Endothelial cell of umbilical vein (primary cell): Measurements from ENCODE around the gene H2AZ2. TPM values are rescaled to one million over a fixed set of nuclear protein-coding genes. Genes with fewer than 3 reads are reported as not detected.

ENCODE experiments used
- BruUV-seq: library from RNA; stranded (reverse); fragments of 400-500 nt; replicated peaks from 2 replicates; lab custom pipeline; 2021; lab: Mats Ljungman, UMichigan
- CTCF ChIA-PET: fragments of 300-600, 350-600 bp; sonication (Branson Sonifier 250); formaldehyde crosslinking; loops from one replicate; lab custom pipeline; 2021; ENCODE audit warnings: antibody characterized with exemption, inconsistent platforms; lab: Charles Lee
- POLR2A ChIA-PET: fragments of 300-600, 350-600 bp; sonication (Branson Sonifier 250); formaldehyde crosslinking; loops from one replicate; lab custom pipeline; 2021; ENCODE audit warnings: antibody characterized with exemption, inconsistent platforms; lab: Charles Lee
- DNase-seq: peaks from one replicate; pipeline ENCODE4 v3.0.0-alpha.2; 2011; ENCODE audit warnings: low read depth, low spot score
- FAIRE-seq: peaks from 2 replicates; lab custom pipeline; 2011; peaks lifted over from hg19 to GRCh38; lab: Jason Lieb, UNC
- H2AFZ ChIP-seq: 2 replicates; pipeline ENCODE4 v1.6.0; 2012; ENCODE audit warnings: low read depth, low read length, control low read depth, inconsistent platforms
- H3K27ac ChIP-seq: 2 replicates; pipeline ENCODE4 v1.5.1; 2011; ENCODE audit warnings: low read depth, mild to moderate bottlenecking, control low read depth, low read length, moderate library complexity; ENCODE audit not compliant: insufficient read depth
- H3K27me3 ChIP-seq, 2 experiments: 2 replicates each; pipeline versions ENCODE4 v1.6.0 to v1.6.1; 2011; ENCODE audit warnings: low read length in 2 of 2, mixed read lengths in 1 of 2; ENCODE audit not compliant: control insufficient read depth in 2 of 2, insufficient read depth in 2 of 2
- H3K36me3 ChIP-seq, 2 experiments: 2 replicates in 1 of 2; 3 replicates in 1 of 2; pipeline ENCODE4 v1.5.1; 2011; ENCODE audit warnings: low read length in 2 of 2, mild to moderate bottlenecking in 1 of 2, moderate library complexity in 1 of 2; ENCODE audit not compliant: control insufficient read depth in 2 of 2, insufficient read depth in 2 of 2; ENCODE audit errors: extremely low read depth in 1 of 2
- H3K4me1 ChIP-seq: 3 replicates; pipeline ENCODE4 v1.5.1; 2011; ENCODE audit warnings: mild to moderate bottlenecking, low read length; ENCODE audit not compliant: control insufficient read depth, insufficient read depth; ENCODE audit errors: extremely low read depth
- H3K4me2 ChIP-seq: 2 replicates; pipeline ENCODE4 v1.6.1; 2011; ENCODE audit warnings: low read length, control low read depth, mixed read lengths; ENCODE audit not compliant: insufficient read depth
- H3K4me3 ChIP-seq, 3 experiments: fragments of 200-600 bp in 1 of 3; sonication (generic), shearing (Covaris generic) in 1 of 3; replicated peaks in 1 of 3; 2 replicates each; pipeline ENCODE4 v1.5.1; 2011 to 2016; ENCODE audit warnings: control low read depth in 3 of 3, low read length in 3 of 3, mild to moderate bottlenecking in 2 of 3, inconsistent platforms in 1 of 3, low read depth in 1 of 3, moderate library complexity in 1 of 3; ENCODE audit not compliant: insufficient read depth in 1 of 3
- H3K79me2 ChIP-seq: 2 replicates; pipeline ENCODE4 v1.6.0; 2012; ENCODE audit warnings: low read length, inconsistent platforms; ENCODE audit not compliant: control insufficient read depth, insufficient read depth
- H3K9ac ChIP-seq: replicated peaks from 2 replicates; pipeline ENCODE3; 2011; ENCODE audit warnings: low read length, control low read depth; ENCODE audit not compliant: insufficient read depth; ENCODE audit errors: extremely low read depth
- H3K9me1 ChIP-seq: replicated peaks from 3 replicates; pipeline ENCODE4 v1.6.0; 2011; ENCODE audit warnings: mild to moderate bottlenecking, low read length; ENCODE audit not compliant: control insufficient read depth, insufficient read depth; ENCODE audit errors: extremely low read depth
- H3K9me3 ChIP-seq: replicated peaks from 2 replicates; pipeline ENCODE4 v1.5.1; 2012; ENCODE audit warnings: low read length, inconsistent platforms; ENCODE audit not compliant: control insufficient read depth, insufficient read depth
- H4K20me1 ChIP-seq: replicated peaks from 2 replicates; pipeline ENCODE3; 2011; ENCODE audit warnings: mild to moderate bottlenecking, low read length; ENCODE audit not compliant: control insufficient read depth, insufficient read depth; ENCODE audit errors: extremely low read depth
- EZH2 ChIP-seq: IDR thresholded peaks from 2 replicates; pipeline ENCODE4 v1.6.1; 2012; ENCODE audit warnings: borderline replicate concordance, low read depth, mild to moderate bottlenecking, moderate library complexity, low read length, inconsistent platforms; ENCODE audit not compliant: severe bottlenecking
- JUN ChIP-seq: IDR thresholded peaks from 2 replicates; pipeline ENCODE4 v1.6.1; 2011; ENCODE audit warnings: borderline replicate concordance, low read depth; ENCODE audit not compliant: insufficient read length, insufficient read depth
- POLR2A ChIP-seq: IDR thresholded peaks from 2 replicates; pipeline ENCODE4 v1.6.1; 2012; ENCODE audit warnings: low read depth, mild to moderate bottlenecking, control low read depth, low read length
- POLR2AphosphoS5 ChIP-seq: IDR thresholded peaks from 2 replicates; pipeline ENCODE4 v1.6.1; 2012; ENCODE audit warnings: low read depth, mild to moderate bottlenecking, control low read depth, low read length, moderate library complexity; ENCODE audit not compliant: insufficient read depth
- dilution Hi-C: fragments of 300-500 bp; cut with MboI; formaldehyde crosslinking; loops from one replicate; pipeline ENCODE4 v1.15.0; 2019; ENCODE audit warnings: low sequenced_read_pairs; ENCODE audit not compliant: extremely low pct_ligation_motif_present
- intact Hi-C: fragments of 100-400 bp; cut with micrococcal nuclease; formaldehyde crosslinking; loops from one replicate; pipeline ENCODE4 v1.10.0; 2022
- polyA plus RNA-seq, 4 experiments: library from polyadenylated mRNA; depleted of rRNA in 3 of 4; stranded (reverse) in 3 of 4; unstranded in 1 of 4; fragments of >200 nt; gene quantifications; 2 replicates each; pipeline versions ENCODE4 v1.2.1 to v1.2.3, GENCODE V29; 2011 to 2012; ENCODE audit warnings: missing spikeins in 1 of 4
- total RNA-seq: library from RNA; stranded (reverse); gene quantifications from 2 replicates; pipeline ENCODE4 v1.2.3, GENCODE V29; 2021
- TF ChIP-seq, protein P1 (sequence below), 2 donors: IDR thresholded peaks; 1 replicate in 1 of 2; 2 replicates in 1 of 2; pipeline ENCODE4 v1.5.1; 2011; ENCODE audit warnings: low read length in 2 of 2, mild to moderate bottlenecking in 2 of 2, moderate library complexity in 2 of 2, control low read depth in 1 of 2, inconsistent platforms in 1 of 2, low read depth in 1 of 2; ENCODE audit not compliant: insufficient read depth in 1 of 2; ENCODE audit errors: extremely low read depth in 1 of 2

The H2AZ2 gene
- total and polyA plus RNA-seq, 2 donors (not counting 3 experiments of a cell fraction or from before 2014, with no cell fraction given), result 225 to 232 TPM

DNA sequence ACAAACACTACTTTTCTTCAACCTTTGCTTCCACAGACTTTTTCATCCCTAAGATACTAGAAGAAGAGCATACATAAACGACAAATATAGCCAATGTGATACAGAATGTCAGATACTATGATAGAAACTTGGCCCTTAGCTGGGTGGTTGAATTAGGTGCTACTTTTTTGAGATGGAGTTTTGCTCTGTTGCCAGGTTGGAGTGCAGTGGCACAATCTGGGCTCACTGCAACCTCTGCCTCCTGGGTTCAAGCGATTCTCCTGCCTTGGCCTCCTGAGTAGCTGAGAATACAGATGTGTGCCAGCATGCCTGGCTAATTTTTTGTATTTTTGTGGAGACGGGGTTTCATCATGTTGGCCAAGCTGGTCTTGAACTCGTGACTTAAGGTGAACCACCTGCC, 47.9 kb downstream of the H2AZ2 start:
- TF ChIP-seq, protein P1, sequence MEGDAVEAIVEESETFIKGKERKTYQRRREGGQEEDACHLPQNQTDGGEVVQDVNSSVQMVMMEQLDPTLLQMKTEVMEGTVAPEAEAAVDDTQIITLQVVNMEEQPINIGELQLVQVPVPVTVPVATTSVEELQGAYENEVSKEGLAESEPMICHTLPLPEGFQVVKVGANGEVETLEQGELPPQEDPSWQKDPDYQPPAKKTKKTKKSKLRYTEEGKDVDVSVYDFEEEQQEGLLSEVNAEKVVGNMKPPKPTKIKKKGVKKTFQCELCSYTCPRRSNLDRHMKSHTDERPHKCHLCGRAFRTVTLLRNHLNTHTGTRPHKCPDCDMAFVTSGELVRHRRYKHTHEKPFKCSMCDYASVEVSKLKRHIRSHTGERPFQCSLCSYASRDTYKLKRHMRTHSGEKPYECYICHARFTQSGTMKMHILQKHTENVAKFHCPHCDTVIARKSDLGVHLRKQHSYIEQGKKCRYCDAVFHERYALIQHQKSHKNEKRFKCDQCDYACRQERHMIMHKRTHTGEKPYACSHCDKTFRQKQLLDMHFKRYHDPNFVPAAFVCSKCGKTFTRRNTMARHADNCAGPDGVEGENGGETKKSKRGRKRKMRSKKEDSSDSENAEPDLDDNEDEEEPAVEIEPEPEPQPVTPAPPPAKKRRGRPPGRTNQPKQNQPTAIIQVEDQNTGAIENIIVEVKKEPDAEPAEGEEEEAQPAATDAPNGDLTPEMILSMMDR (IDR thresholded peaks at IDR 0.05; ENCODE audit: extremely low read depth in 1 of 2, insufficient read depth in 1 of 2, low read depth in 1 of 2, low read length in 2 of 2), result no peak
- peak; percentile 38 for TF ChIP-seq POLR2A
- no peak for TF ChIP-seq EZH2
- H2AFZ ChIP-seq, result no peak overlapping the region
- H3K79me2 ChIP-seq, result peaks cover 50% of the 10 kb centered on the region
- no peak overlapping the region for H3K9ac ChIP-seq
- no TSS peak for BruUV-seq
- H3K27ac ChIP-seq, result no peak overlapping the region
- DNase-seq (no peak), FAIRE-seq (no peak)
- dilution Hi-C loops, result no loop called here
- peak overlapping the region; percentile 12 for H3K4me2 ChIP-seq
- H3K4me3 ChIP-seq, result no peak overlapping the region
- intact Hi-C loops, result loop anchor here (1.0 kb wide), 1 partner anchor 122 kb away; no protein-coding TSS in a partner anchor
- no peaks in the 10 kb centered on the region for H3K27me3 ChIP-seq
- POLR2A ChIA-PET, result interaction anchor here (0.7 to 1.0 kb wide), 3 partner anchors 27 to 50 kb away, joined by 3 read pairs; no protein-coding TSS in a partner anchor
- H3K4me1 ChIP-seq, result peaks cover 10% of the 10 kb centered on the region
- H3K9me1 ChIP-seq, result no peaks in the 10 kb centered on the region
- peaks cover 10% of the 10 kb centered on the region for H4K20me1 ChIP-seq
- peaks cover 26 to 31% of the 10 kb centered on the region in 2 experiments for H3K36me3 ChIP-seq
- no peaks in the 10 kb centered on the region for H3K9me3 ChIP-seq
- CTCF ChIA-PET, result interaction anchor here (0.8 kb wide), 1 partner anchor 47 kb away, joined by 3 read pairs; no protein-coding TSS in a partner anchor

DNA sequence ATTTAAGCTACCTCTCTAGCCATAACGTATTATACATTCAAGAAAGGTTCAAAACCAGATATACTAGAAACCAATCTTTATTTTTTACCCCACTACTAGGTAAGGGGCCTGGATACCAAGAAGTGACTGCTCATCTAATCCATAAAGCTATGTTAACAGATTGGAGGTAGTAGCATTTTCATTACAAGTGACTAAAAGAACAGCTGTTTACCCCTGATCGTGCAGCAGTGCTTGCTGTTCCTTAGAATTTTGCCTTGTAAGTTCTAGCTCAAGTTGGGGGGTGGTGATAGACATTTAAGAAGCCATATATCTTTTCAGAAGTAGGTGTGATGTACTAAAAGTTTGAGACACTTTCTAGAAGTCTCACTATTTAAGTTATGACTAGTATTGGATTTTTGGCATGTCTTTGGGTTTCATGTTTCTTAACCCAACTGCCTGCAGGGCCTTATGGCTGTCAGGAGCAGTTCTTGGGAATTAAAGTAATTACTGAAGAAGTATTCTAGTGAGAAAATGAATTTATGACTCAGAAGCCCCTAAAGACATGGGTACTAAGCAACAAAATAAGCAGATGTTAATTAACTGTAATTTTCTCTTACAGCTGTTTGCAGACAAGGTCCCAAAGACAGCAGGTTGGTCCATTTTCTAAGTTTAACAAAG, 49.1 kb downstream of the H2AZ2 start:
- DNase-seq (no peak), FAIRE-seq (peak; percentile 35)
- Histone ChIP-seq H3K36me3 (peaks cover 23 to 31% of the 10 kb centered on the region in 2 experiments), H3K27me3 (no peaks in the 10 kb centered on the region), H3K4me2 (peak overlapping the region; percentile 91), H3K9me1 (no peaks in the 10 kb centered on the region), H3K79me2 (peaks cover 50% of the 10 kb centered on the region), H3K9ac (peak overlapping the region; percentile 100), H3K9me3 (no peaks in the 10 kb centered on the region), H2AFZ (no peak overlapping the region), H4K20me1 (peaks cover 10% of the 10 kb centered on the region), H3K4me3 (peak overlapping the region; percentile 10 to 93 (median 91)), H3K4me1 (peaks cover 10% of the 10 kb centered on the region), H3K27ac (peak overlapping the region; percentile 5)
- dilution Hi-C loops, result no loop called here
- intact Hi-C loops, result loop anchor here (1.0 kb wide), 1 partner anchor 124 kb away; no protein-coding TSS in a partner anchor
- POLR2A ChIA-PET, result interaction anchor here (0.9 to 1.5 kb wide), 2 partner anchors 49 to 51 kb away, joined by 3 to 10 read pairs; partner anchors contain the start of gene H2AZ2
- BruUV-seq, result no TSS peak
- TF ChIP-seq POLR2AphosphoS5 (peak; percentile 26), POLR2A (peak; percentile 41), JUN (no peak)
- CTCF ChIA-PET, result interaction anchor here (1.0 to 2.4 kb wide), 5 partner anchors 9 to 211 kb away, joined by 3 to 14 read pairs (median 4); partner anchors contain the start of gene H2AZ2
